ENCODE data around the gene SMIM12. TPM values are rescaled to one million over a fixed set of nuclear protein-coding genes. Genes with fewer than 3 reads are reported as not detected.

The SMIM12 gene
- total RNA-seq, 1 experiment from 2014 or later: 19.3 TPM

DNA sequence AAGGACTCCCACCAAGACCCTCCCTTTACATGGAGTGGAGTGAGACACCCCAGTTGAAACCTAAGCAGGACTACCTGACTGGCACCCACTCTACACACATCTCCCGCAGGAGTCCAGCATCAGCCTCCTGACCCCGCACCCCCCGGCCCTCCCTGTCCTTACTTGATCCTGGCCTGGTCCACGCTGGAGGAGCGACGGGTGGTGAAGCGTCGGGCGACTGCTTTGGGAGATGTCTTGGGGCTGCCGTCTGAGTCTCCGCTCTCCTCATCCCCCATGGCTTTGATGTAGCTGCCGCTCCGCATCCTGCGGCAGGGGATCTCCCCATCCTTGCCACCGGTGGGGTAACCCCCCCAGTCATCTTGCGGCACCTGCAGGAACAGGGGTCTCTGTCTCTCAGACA lies 40.4 kb upstream of the SMIM12 start:
- H3K27me3 ChIP-seq (replicated peaks; ENCODE audit: control insufficient read depth, insufficient read depth, low read length): no peaks in the 10 kb centered on the region
- no peaks in the 10 kb centered on the region for H3K9me3 Mint-ChIP-seq (ENCODE audit: unreplicated experiment)
- TF ChIP-seq, protein P1, sequence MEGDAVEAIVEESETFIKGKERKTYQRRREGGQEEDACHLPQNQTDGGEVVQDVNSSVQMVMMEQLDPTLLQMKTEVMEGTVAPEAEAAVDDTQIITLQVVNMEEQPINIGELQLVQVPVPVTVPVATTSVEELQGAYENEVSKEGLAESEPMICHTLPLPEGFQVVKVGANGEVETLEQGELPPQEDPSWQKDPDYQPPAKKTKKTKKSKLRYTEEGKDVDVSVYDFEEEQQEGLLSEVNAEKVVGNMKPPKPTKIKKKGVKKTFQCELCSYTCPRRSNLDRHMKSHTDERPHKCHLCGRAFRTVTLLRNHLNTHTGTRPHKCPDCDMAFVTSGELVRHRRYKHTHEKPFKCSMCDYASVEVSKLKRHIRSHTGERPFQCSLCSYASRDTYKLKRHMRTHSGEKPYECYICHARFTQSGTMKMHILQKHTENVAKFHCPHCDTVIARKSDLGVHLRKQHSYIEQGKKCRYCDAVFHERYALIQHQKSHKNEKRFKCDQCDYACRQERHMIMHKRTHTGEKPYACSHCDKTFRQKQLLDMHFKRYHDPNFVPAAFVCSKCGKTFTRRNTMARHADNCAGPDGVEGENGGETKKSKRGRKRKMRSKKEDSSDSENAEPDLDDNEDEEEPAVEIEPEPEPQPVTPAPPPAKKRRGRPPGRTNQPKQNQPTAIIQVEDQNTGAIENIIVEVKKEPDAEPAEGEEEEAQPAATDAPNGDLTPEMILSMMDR (IDR thresholded peaks at IDR 0.05; ENCODE audit: insufficient read depth in 1 of 2, low read depth in 1 of 2, low read length in 1 of 2, severe bottlenecking in 1 of 2, unreplicated experiment in 1 of 2): no peak
- no peak overlapping the region for H3K4me3 ChIP-seq (ENCODE audit: low read depth, low read length)
- DNase-seq: no peak
- H3K27ac Mint-ChIP-seq (ENCODE audit: unreplicated experiment): no peak overlapping the region
- POLR2A ChIA-PET: no interaction called here
- no peaks in the 10 kb centered on the region for H3K36me3 ChIP-seq (ENCODE audit: control insufficient read depth, insufficient read depth, low read length)
- H3K4me1 ChIP-seq: no peaks in the 10 kb centered on the region
- no peaks in the 10 kb centered on the region for H3K36me3 Mint-ChIP-seq (ENCODE audit: insufficient read depth, unreplicated experiment)
- no peak overlapping the region for H3K4me3 Mint-ChIP-seq (ENCODE audit: unreplicated experiment)
- no peaks in the 10 kb centered on the region for H3K9me3 ChIP-seq
- no TSS peak for BruUV-seq (replicated peaks)
- H3K27me3 Mint-ChIP-seq (ENCODE audit: insufficient read depth, unreplicated experiment): peaks cover 29% of the 10 kb centered on the region
- intact Hi-C loops (cut with micrococcal nuclease; ENCODE audit: unreplicated experiment): no loop called here
- CTCF ChIA-PET: no interaction called here
- no peaks in the 10 kb centered on the region for H3K4me1 Mint-ChIP-seq (ENCODE audit: low read depth, unreplicated experiment)

DNA sequence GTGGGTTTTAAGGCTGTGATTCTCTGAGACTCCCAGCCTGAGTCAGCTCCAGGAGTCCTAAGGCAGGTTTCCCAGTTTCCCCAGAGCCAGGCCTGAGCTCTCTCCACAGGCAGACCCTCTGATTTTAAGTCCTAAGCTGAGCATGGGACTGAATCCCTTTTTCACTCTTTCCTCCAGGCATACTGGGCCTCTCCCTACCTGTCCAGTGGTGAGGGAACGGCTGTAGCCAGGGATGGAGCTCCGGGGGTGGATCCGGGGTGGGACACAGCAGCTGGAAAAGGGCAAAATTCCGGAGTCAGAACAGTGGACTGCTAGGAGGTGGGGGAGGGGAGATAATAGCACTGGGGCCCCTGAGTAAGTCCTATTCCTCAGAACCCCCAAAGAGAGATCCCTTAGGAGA lies 39.9 kb upstream of the SMIM12 start:
- Mint-ChIP-seq H3K4me3 (ENCODE audit: unreplicated experiment) (no peak overlapping the region), H3K27me3 (ENCODE audit: insufficient read depth, unreplicated experiment) (peaks cover 29% of the 10 kb centered on the region), H3K9me3 (ENCODE audit: unreplicated experiment) (no peaks in the 10 kb centered on the region), H3K27ac (ENCODE audit: unreplicated experiment) (no peak overlapping the region), H3K36me3 (ENCODE audit: insufficient read depth, unreplicated experiment) (no peaks in the 10 kb centered on the region), H3K4me1 (ENCODE audit: low read depth, unreplicated experiment) (no peaks in the 10 kb centered on the region)
- CTCF ChIA-PET: no interaction called here
- no peaks in the 10 kb centered on the region for H3K9me3 ChIP-seq
- POLR2A ChIA-PET: no interaction called here
- no peak for DNase-seq
- H3K4me3 ChIP-seq (ENCODE audit: low read depth, low read length): no peak overlapping the region
- BruUV-seq (replicated peaks): no TSS peak
- TF ChIP-seq, protein P1 (IDR thresholded peaks at IDR 0.05; ENCODE audit: insufficient read depth in 1 of 2, low read depth in 1 of 2, low read length in 1 of 2, severe bottlenecking in 1 of 2, unreplicated experiment in 1 of 2): no peak
- no peaks in the 10 kb centered on the region for H3K4me1 ChIP-seq
- intact Hi-C loops (cut with micrococcal nuclease; ENCODE audit: unreplicated experiment): no loop called here
- H3K36me3 ChIP-seq (ENCODE audit: control insufficient read depth, insufficient read depth, low read length): no peaks in the 10 kb centered on the region
- H3K27me3 ChIP-seq (replicated peaks; ENCODE audit: control insufficient read depth, insufficient read depth, low read length): no peaks in the 10 kb centered on the region

DNA sequence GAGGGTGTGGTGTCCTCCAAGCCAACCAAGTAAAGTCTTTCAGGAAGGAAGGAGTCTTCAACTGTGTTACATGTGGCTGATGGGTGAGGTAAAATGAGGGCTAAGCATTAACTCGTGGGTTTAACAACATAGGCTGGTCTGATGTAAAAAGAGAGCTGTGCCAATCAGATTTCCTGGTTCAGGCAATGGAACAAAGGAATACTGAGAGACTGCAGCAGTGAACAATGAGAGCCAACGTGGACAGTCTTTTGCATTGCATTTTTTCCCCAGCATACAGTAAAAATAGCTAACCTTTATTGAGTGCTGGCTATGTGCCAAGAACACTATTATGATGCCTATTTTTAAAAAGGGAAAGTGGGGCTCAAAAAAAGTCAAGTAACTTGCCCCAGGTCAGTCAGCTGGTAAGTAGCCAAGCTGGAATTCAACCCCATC lies 38.8 kb upstream of the SMIM12 start:
- ChIA-PET CTCF (no interaction called here), POLR2A (no interaction called here)
- TF ChIP-seq, protein P1 (IDR thresholded peaks at IDR 0.05; ENCODE audit: insufficient read depth in 1 of 2, low read depth in 1 of 2, low read length in 1 of 2, severe bottlenecking in 1 of 2, unreplicated experiment in 1 of 2): no peak
- Histone ChIP-seq H3K36me3 (ENCODE audit: control insufficient read depth, insufficient read depth, low read length) (no peaks in the 10 kb centered on the region), H3K27me3 (replicated peaks; ENCODE audit: control insufficient read depth, insufficient read depth, low read length) (no peaks in the 10 kb centered on the region), H3K4me1 (no peaks in the 10 kb centered on the region), H3K9me3 (no peaks in the 10 kb centered on the region), H3K4me3 (ENCODE audit: low read depth, low read length) (no peak overlapping the region)
- H3K27ac Mint-ChIP-seq (ENCODE audit: unreplicated experiment): no peak overlapping the region
- intact Hi-C loops (cut with micrococcal nuclease; ENCODE audit: unreplicated experiment): no loop called here
- no peaks in the 10 kb centered on the region for H3K36me3 Mint-ChIP-seq (ENCODE audit: insufficient read depth, unreplicated experiment)
- H3K4me3 Mint-ChIP-seq (ENCODE audit: unreplicated experiment): no peak overlapping the region
- BruUV-seq (replicated peaks): no TSS peak
- no peaks in the 10 kb centered on the region for H3K4me1 Mint-ChIP-seq (ENCODE audit: low read depth, unreplicated experiment)
- no peaks in the 10 kb centered on the region for H3K9me3 Mint-ChIP-seq (ENCODE audit: unreplicated experiment)
- H3K27me3 Mint-ChIP-seq (ENCODE audit: insufficient read depth, unreplicated experiment): peaks cover 29% of the 10 kb centered on the region
- DNase-seq: no peak

All from Caco-2 (cell line).